HEK293 (cell line): ENCODE measurements around the gene PIP4K2A.

Source experiments
- GLI4 ChIP-seq: fragments of 450-650 bp; formaldehyde crosslinking; IDR thresholded peaks from 2 replicates; pipeline ENCODE4 v1.5.1; 2016; ENCODE audit warnings: missing biosample characterization, missing genetic modification characterization
- GLIS2 ChIP-seq: fragments of 450-650 bp; formaldehyde crosslinking; IDR thresholded peaks from 2 replicates; pipeline ENCODE4 v1.5.1; 2016; ENCODE audit warnings: missing biosample characterization, missing genetic modification characterization
- KLF16 ChIP-seq: fragments of 450-650 bp; formaldehyde crosslinking; IDR thresholded peaks from 2 replicates; pipeline ENCODE4 v1.5.1; 2017; ENCODE audit warnings: missing biosample characterization, missing genetic modification characterization
- KLF8 ChIP-seq: fragments of 450-650 bp; formaldehyde crosslinking; IDR thresholded peaks from 2 replicates; pipeline ENCODE4 v1.5.1; 2016; ENCODE audit warnings: missing biosample characterization, missing genetic modification characterization
- PATZ1 ChIP-seq: fragments of 450-650 bp; formaldehyde crosslinking; IDR thresholded peaks from 2 replicates; pipeline ENCODE4 v1.5.1; 2016; ENCODE audit warnings: missing biosample characterization, missing genetic modification characterization
- SP3 ChIP-seq: fragments of 450-650 bp; formaldehyde crosslinking; IDR thresholded peaks from 2 replicates; pipeline ENCODE4 v1.5.1; 2016; ENCODE audit warnings: missing biosample characterization, missing genetic modification characterization
- TCF7L2 ChIP-seq: IDR thresholded peaks from 2 replicates; pipeline ENCODE4 v1.6.1; 2011; ENCODE audit warnings: low read depth, mild to moderate bottlenecking, inconsistent platforms, low read length, moderate library complexity, borderline replicate concordance
- TRIM28 ChIP-seq: IDR thresholded peaks from 2 replicates; pipeline ENCODE4 v1.6.1; 2011; ENCODE audit warnings: low read length, control low read depth, borderline replicate concordance
- WT1 ChIP-seq: fragments of 450-650 bp; formaldehyde crosslinking; IDR thresholded peaks from 2 replicates; pipeline ENCODE4 v1.5.1; 2016; ENCODE audit warnings: missing biosample characterization, missing genetic modification characterization
- ZFHX2 ChIP-seq: fragments of 450-650 bp; formaldehyde crosslinking; conservative IDR thresholded peaks from 2 replicates; pipeline ENCODE4 v1.5.1; 2016; ENCODE audit warnings: missing biosample characterization, missing genetic modification characterization
- ZFP41 ChIP-seq: fragments of 450-650 bp; formaldehyde crosslinking; IDR thresholded peaks from 2 replicates; pipeline ENCODE4 v1.5.1; 2016; ENCODE audit warnings: missing biosample characterization, missing genetic modification characterization, borderline replicate concordance
- ZIC2 ChIP-seq: fragments of 450-650 bp; formaldehyde crosslinking; IDR thresholded peaks from 2 replicates; pipeline ENCODE4 v1.5.1; 2016; ENCODE audit warnings: missing biosample characterization, missing genetic modification characterization
- ZNF10 ChIP-seq: fragments of 450-650 bp; formaldehyde crosslinking; IDR thresholded peaks from 2 replicates; pipeline ENCODE4 v1.5.1; 2017; ENCODE audit warnings: missing biosample characterization, missing genetic modification characterization
- ZNF132 ChIP-seq: fragments of 450-650 bp; formaldehyde crosslinking; IDR thresholded peaks from 2 replicates; pipeline ENCODE4 v1.5.1; 2017; ENCODE audit warnings: missing biosample characterization, missing genetic modification characterization, borderline replicate concordance
- ZNF133 ChIP-seq: fragments of 450-650 bp; formaldehyde crosslinking; IDR thresholded peaks from 2 replicates; pipeline ENCODE4 v1.5.1; 2016; ENCODE audit warnings: missing biosample characterization, missing genetic modification characterization
- ZNF354C ChIP-seq: fragments of 450-650 bp; formaldehyde crosslinking; IDR thresholded peaks from 2 replicates; pipeline ENCODE4 v1.5.1; 2016; ENCODE audit warnings: missing biosample characterization, missing genetic modification characterization, low read depth, borderline replicate concordance
- ZNF404 ChIP-seq: fragments of 450-650 bp; formaldehyde crosslinking; IDR thresholded peaks from 2 replicates; pipeline ENCODE4 v1.5.1; 2017; ENCODE audit warnings: missing biosample characterization, missing genetic modification characterization
- ZNF416 ChIP-seq: fragments of 450-650 bp; formaldehyde crosslinking; IDR thresholded peaks from 2 replicates; pipeline ENCODE4 v1.5.1; 2016; ENCODE audit warnings: missing biosample characterization, missing genetic modification characterization
- ZNF426 ChIP-seq: fragments of 450-650 bp; formaldehyde crosslinking; IDR thresholded peaks from 2 replicates; pipeline ENCODE4 v1.5.1; 2017; ENCODE audit warnings: missing biosample characterization, missing genetic modification characterization, mild to moderate bottlenecking, inconsistent platforms, moderate library complexity
- ZNF473 ChIP-seq: fragments of 450-650 bp; formaldehyde crosslinking; IDR thresholded peaks from 2 replicates; pipeline ENCODE4 v1.5.1; 2017; ENCODE audit warnings: missing biosample characterization, missing genetic modification characterization
- ZNF513 ChIP-seq: fragments of 450-650 bp; IDR thresholded peaks from 2 replicates; pipeline ENCODE4 v1.5.1; 2018; ENCODE audit warnings: missing biosample characterization, missing genetic modification characterization
- ZNF521 ChIP-seq: fragments of 450-650 bp; formaldehyde crosslinking; IDR thresholded peaks from 2 replicates; pipeline ENCODE4 v1.5.1; 2017; ENCODE audit warnings: missing biosample characterization, mild to moderate bottlenecking, missing genetic modification characterization
- ZNF548 ChIP-seq: fragments of 450-650 bp; formaldehyde crosslinking; IDR thresholded peaks from 2 replicates; pipeline ENCODE4 v1.5.1; 2016; ENCODE audit warnings: missing biosample characterization, missing genetic modification characterization
- ZNF555 ChIP-seq: fragments of 450-650 bp; formaldehyde crosslinking; conservative IDR thresholded peaks from 2 replicates; pipeline ENCODE4 v1.5.1; 2017; ENCODE audit warnings: missing biosample characterization, mild to moderate bottlenecking, missing genetic modification characterization, inconsistent platforms
- ZNF610 ChIP-seq: fragments of 450-650 bp; formaldehyde crosslinking; IDR thresholded peaks from 2 replicates; pipeline ENCODE4 v1.5.1; 2016; ENCODE audit warnings: missing biosample characterization, missing genetic modification characterization, borderline replicate concordance
- ZNF654 ChIP-seq: fragments of 450-650 bp; formaldehyde crosslinking; IDR thresholded peaks from 2 replicates; pipeline ENCODE4 v1.5.1; 2016; ENCODE audit warnings: low read depth, missing biosample characterization, missing genetic modification characterization
- ZNF664 ChIP-seq: fragments of 450-650 bp; formaldehyde crosslinking; IDR thresholded peaks from 2 replicates; pipeline ENCODE4 v1.5.1; 2016; ENCODE audit warnings: missing biosample characterization, missing genetic modification characterization
- ZNF830 ChIP-seq: fragments of 450-650 bp; IDR thresholded peaks from 2 replicates; pipeline ENCODE4 v1.5.0; 2018; ENCODE audit warnings: missing biosample characterization, missing genetic modification characterization, low read depth, mild to moderate bottlenecking, moderate library complexity
- ZSCAN16 ChIP-seq: fragments of 450-650 bp; formaldehyde crosslinking; IDR thresholded peaks from 2 replicates; pipeline ENCODE4 v1.5.1; 2016; ENCODE audit warnings: missing biosample characterization, missing genetic modification characterization
- TF ChIP-seq, protein P1 (sequence below): fragments of 450-650 bp; formaldehyde crosslinking; IDR thresholded peaks from 2 replicates; pipeline ENCODE4 v1.5.1; 2017; ENCODE audit warnings: missing biosample characterization, missing genetic modification characterization
- TF ChIP-seq, protein P2 (sequence below): fragments of 450-650 bp; formaldehyde crosslinking; IDR thresholded peaks from 2 replicates; pipeline ENCODE4 v1.5.1; 2016; ENCODE audit warnings: missing biosample characterization, missing genetic modification characterization
- TF ChIP-seq, protein P3 (sequence below): fragments of 450-650 bp; formaldehyde crosslinking; IDR thresholded peaks from 2 replicates; pipeline ENCODE4 v1.5.1; 2016; ENCODE audit warnings: missing biosample characterization, missing genetic modification characterization

PIP4K2A gene

DNA sequence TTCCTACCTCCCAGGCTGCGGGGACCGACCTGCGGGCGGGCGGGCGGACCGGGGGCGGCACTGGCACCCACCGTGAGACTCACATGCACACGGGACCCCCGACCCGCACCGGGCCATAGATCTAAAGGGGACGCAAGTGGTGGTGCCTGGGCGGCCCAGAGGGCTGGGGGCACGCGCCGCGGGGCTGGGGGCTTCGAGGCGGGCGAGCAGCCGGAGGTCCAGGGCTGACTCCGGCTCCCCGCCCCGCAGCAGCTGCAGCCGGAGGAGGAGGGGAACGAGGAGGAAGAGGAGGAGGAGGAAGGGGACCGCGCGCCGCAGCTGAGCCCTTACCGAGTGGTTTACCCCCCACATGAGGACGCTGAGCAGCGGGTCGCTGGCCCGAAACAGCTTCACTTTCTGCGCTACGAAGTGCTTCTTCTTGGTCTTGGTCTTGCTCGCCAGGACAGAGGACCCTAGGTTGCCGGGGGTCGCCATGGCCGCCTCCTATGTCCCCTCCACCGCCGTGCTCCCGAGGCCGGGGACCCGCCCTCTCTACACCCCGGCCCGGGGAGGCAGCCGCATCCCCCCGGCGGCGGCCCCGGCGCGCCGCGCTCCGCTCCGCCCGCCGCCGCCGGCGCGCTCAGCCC is 412 bp downstream of the PIP4K2A start (continued):
- TF ChIP-seq, protein P1, sequence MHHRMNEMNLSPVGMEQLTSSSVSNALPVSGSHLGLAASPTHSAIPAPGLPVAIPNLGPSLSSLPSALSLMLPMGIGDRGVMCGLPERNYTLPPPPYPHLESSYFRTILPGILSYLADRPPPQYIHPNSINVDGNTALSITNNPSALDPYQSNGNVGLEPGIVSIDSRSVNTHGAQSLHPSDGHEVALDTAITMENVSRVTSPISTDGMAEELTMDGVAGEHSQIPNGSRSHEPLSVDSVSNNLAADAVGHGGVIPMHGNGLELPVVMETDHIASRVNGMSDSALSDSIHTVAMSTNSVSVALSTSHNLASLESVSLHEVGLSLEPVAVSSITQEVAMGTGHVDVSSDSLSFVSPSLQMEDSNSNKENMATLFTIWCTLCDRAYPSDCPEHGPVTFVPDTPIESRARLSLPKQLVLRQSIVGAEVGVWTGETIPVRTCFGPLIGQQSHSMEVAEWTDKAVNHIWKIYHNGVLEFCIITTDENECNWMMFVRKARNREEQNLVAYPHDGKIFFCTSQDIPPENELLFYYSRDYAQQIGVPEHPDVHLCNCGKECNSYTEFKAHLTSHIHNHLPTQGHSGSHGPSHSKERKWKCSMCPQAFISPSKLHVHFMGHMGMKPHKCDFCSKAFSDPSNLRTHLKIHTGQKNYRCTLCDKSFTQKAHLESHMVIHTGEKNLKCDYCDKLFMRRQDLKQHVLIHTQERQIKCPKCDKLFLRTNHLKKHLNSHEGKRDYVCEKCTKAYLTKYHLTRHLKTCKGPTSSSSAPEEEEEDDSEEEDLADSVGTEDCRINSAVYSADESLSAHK (tag by site-specific recombination) = no peak
- no peak for TF ChIP-seq ZNF132 (tag by site-specific recombination)
- TF ChIP-seq TRIM28 = no peak
- TF ChIP-seq ZNF521 (tag by site-specific recombination) = no peak
- no peak for TF ChIP-seq ZSCAN16
- peak; percentile 92 for TF ChIP-seq GLIS2 (tag by site-specific recombination)
- no peak for TF ChIP-seq ZNF133
- no peak for TF ChIP-seq ZNF664 (tag by site-specific recombination)
- TF ChIP-seq KLF8 (tag by site-specific recombination) = 0 out of 2 replicates have a peak, but pooled peaks have one; percentile 31
- TF ChIP-seq ZFP41 (tag by site-specific recombination) = no peak
- TF ChIP-seq SP3 = peak; percentile 49
- TF ChIP-seq ZNF404 = no peak
- TF ChIP-seq PATZ1 = peak; percentile 53
- TF ChIP-seq ZNF354C (tag by site-specific recombination) = no peak
- TF ChIP-seq, protein P2, sequence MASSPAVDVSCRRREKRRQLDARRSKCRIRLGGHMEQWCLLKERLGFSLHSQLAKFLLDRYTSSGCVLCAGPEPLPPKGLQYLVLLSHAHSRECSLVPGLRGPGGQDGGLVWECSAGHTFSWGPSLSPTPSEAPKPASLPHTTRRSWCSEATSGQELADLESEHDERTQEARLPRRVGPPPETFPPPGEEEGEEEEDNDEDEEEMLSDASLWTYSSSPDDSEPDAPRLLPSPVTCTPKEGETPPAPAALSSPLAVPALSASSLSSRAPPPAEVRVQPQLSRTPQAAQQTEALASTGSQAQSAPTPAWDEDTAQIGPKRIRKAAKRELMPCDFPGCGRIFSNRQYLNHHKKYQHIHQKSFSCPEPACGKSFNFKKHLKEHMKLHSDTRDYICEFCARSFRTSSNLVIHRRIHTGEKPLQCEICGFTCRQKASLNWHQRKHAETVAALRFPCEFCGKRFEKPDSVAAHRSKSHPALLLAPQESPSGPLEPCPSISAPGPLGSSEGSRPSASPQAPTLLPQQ = no peak
- no peak for TF ChIP-seq TCF7L2
- TF ChIP-seq ZNF473 (tag by site-specific recombination) = no peak
- peak; percentile 34; the same call in 1 of the 2 replicates for TF ChIP-seq ZFHX2
- no peak; the same call in 1 of the 2 replicates for TF ChIP-seq ZIC2 (tag by site-specific recombination)
- no peak for TF ChIP-seq ZNF548 (tag by site-specific recombination)
- no peak for TF ChIP-seq ZNF555
- TF ChIP-seq KLF16 = peak; percentile 56; the same call in 1 of the 2 replicates
- peak; percentile 32; the same call in 1 of the 2 replicates for TF ChIP-seq GLI4 (tag by site-specific recombination)
- peak; percentile 96 for TF ChIP-seq ZNF513
- TF ChIP-seq ZNF416 (tag by site-specific recombination) = no peak
- TF ChIP-seq ZNF830 (tag by site-specific recombination) = no peak
- TF ChIP-seq ZNF10 (tag by site-specific recombination) = no peak
- TF ChIP-seq ZNF426 (tag by site-specific recombination) = no peak
- no peak for TF ChIP-seq ZNF654 (tag by site-specific recombination)
- TF ChIP-seq, protein P3, sequence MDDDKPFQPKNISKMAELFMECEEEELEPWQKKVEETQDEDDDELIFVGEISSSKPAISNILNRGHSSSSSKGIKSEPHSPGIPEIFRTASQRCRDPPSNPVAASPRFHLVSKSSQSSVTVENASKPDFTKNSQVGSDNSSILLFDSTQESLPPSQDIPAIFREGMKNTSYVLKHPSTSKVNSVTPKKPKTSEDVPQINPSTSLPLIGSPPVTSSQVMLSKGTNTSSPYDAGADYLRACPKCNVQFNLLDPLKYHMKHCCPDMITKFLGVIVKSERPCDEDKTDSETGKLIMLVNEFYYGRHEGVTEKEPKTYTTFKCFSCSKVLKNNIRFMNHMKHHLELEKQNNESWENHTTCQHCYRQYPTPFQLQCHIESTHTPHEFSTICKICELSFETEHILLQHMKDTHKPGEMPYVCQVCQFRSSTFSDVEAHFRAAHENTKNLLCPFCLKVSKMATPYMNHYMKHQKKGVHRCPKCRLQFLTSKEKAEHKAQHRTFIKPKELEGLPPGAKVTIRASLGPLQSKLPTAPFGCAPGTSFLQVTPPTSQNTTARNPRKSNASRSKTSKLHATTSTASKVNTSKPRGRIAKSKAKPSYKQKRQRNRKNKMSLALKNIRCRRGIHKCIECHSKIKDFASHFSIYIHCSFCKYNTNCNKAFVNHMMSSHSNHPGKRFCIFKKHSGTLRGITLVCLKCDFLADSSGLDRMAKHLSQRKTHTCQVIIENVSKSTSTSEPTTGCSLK (tag by site-specific recombination) = no peak
- TF ChIP-seq WT1 = no peak
- TF ChIP-seq ZNF610 (tag by site-specific recombination) = no peak
